Endothelial cell of umbilical vein (primary cell): ENCODE results near the gene POLR2L.

Experiments used
- EZH2 ChIP-seq: IDR thresholded peaks from 2 replicates; pipeline ENCODE4 v1.6.1; 2012; ENCODE audit warnings: borderline replicate concordance, low read depth, mild to moderate bottlenecking, moderate library complexity, low read length, inconsistent platforms; ENCODE audit not compliant: severe bottlenecking
- GATA2 ChIP-seq: IDR thresholded peaks from 2 replicates; pipeline ENCODE4 v1.7.0; 2011; ENCODE audit warnings: low read depth, mild to moderate bottlenecking, moderate library complexity, mixed read lengths, low read length; ENCODE audit not compliant: insufficient read length, insufficient read depth
- JUN ChIP-seq: IDR thresholded peaks from 2 replicates; pipeline ENCODE4 v1.6.1; 2011; ENCODE audit warnings: borderline replicate concordance, low read depth; ENCODE audit not compliant: insufficient read length, insufficient read depth
- MYC ChIP-seq: IDR thresholded peaks from one replicate; pipeline ENCODE4 v1.6.1; 2011; ENCODE audit warnings: mild to moderate bottlenecking, low read depth, low read length
- POLR2A ChIP-seq: IDR thresholded peaks from 2 replicates; pipeline ENCODE4 v1.6.1; 2012; ENCODE audit warnings: low read depth, mild to moderate bottlenecking, control low read depth, low read length
- POLR2AphosphoS5 ChIP-seq: IDR thresholded peaks from 2 replicates; pipeline ENCODE4 v1.6.1; 2012; ENCODE audit warnings: low read depth, mild to moderate bottlenecking, control low read depth, low read length, moderate library complexity; ENCODE audit not compliant: insufficient read depth
- TF ChIP-seq, protein P1 (sequence below), 2 donors: IDR thresholded peaks; 1 replicate in 1 of 2; 2 replicates in 1 of 2; pipeline ENCODE4 v1.5.1; 2011; ENCODE audit warnings: low read length in 2 of 2, mild to moderate bottlenecking in 2 of 2, moderate library complexity in 2 of 2, control low read depth in 1 of 2, inconsistent platforms in 1 of 2, low read depth in 1 of 2; ENCODE audit not compliant: insufficient read depth in 1 of 2; ENCODE audit errors: extremely low read depth in 1 of 2
- TF ChIP-seq, protein P2 (sequence below): IDR thresholded peaks from 2 replicates; pipeline ENCODE4 v1.6.1; 2011; ENCODE audit not compliant: insufficient read depth, insufficient read length

DNA sequence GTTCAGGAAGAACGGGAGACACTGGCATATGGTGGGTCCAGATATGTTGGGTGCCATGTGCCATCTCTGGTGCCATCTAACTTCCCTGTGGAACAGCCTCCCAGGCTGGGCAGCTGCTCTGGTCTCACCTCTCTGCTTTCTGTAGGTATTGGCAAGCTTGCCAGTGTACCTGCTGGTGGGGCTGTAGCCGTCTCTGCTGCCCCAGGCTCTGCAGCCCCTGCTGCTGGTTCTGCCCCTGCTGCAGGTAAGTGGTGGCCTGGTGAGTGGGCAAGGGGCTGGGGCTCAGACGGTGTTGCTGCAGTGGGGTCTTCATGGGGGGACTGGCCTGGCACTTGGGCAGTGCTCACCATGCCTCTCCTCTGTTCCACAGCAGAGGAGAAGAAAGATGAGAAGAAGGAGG lies 29.9 kb downstream of the POLR2L start:
- TF ChIP-seq, protein P1, sequence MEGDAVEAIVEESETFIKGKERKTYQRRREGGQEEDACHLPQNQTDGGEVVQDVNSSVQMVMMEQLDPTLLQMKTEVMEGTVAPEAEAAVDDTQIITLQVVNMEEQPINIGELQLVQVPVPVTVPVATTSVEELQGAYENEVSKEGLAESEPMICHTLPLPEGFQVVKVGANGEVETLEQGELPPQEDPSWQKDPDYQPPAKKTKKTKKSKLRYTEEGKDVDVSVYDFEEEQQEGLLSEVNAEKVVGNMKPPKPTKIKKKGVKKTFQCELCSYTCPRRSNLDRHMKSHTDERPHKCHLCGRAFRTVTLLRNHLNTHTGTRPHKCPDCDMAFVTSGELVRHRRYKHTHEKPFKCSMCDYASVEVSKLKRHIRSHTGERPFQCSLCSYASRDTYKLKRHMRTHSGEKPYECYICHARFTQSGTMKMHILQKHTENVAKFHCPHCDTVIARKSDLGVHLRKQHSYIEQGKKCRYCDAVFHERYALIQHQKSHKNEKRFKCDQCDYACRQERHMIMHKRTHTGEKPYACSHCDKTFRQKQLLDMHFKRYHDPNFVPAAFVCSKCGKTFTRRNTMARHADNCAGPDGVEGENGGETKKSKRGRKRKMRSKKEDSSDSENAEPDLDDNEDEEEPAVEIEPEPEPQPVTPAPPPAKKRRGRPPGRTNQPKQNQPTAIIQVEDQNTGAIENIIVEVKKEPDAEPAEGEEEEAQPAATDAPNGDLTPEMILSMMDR (IDR thresholded peaks at IDR 0.05; ENCODE audit: extremely low read depth in 1 of 2, insufficient read depth in 1 of 2, low read depth in 1 of 2, low read length in 2 of 2), result no peak
- no peak for TF ChIP-seq POLR2AphosphoS5
- no peak for TF ChIP-seq POLR2A
- no peak for TF ChIP-seq EZH2
- TF ChIP-seq JUN, result no peak
- TF ChIP-seq, protein P2, sequence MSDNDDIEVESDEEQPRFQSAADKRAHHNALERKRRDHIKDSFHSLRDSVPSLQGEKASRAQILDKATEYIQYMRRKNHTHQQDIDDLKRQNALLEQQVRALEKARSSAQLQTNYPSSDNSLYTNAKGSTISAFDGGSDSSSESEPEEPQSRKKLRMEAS, result no peak
- TF ChIP-seq MYC, result no peak
- no peak for TF ChIP-seq GATA2
